HEK293 (cell line): ENCODE measurements around the gene HDGF.
A peak's percentile ranks its signal among the peaks of the same experiment; 100 is the strongest.

Experiments
- BCL6B ChIP-seq: fragments of 450-650 bp; formaldehyde crosslinking; IDR thresholded peaks from 2 replicates; pipeline ENCODE4 v1.5.1; 2017; ENCODE audit warnings: missing biosample characterization, missing genetic modification characterization
- KLF16 ChIP-seq: fragments of 450-650 bp; formaldehyde crosslinking; IDR thresholded peaks from 2 replicates; pipeline ENCODE4 v1.5.1; 2017; ENCODE audit warnings: missing biosample characterization, missing genetic modification characterization
- KLF8 ChIP-seq: fragments of 450-650 bp; formaldehyde crosslinking; IDR thresholded peaks from 2 replicates; pipeline ENCODE4 v1.5.1; 2016; ENCODE audit warnings: missing biosample characterization, missing genetic modification characterization
- KLF9 ChIP-seq: fragments of 450-650 bp; formaldehyde crosslinking; IDR thresholded peaks from 2 replicates; pipeline ENCODE4 v1.5.1; 2016; ENCODE audit warnings: missing biosample characterization, missing genetic modification characterization, low read depth
- PRDM1 ChIP-seq: fragments of 450-650 bp; formaldehyde crosslinking; IDR thresholded peaks from 2 replicates; pipeline ENCODE4; 2016; ENCODE audit warnings: missing biosample characterization, missing genetic modification characterization
- REPIN1 ChIP-seq: fragments of 450-650 bp; formaldehyde crosslinking; IDR thresholded peaks from 2 replicates; pipeline ENCODE4 v1.5.1; 2017; ENCODE audit warnings: missing biosample characterization, missing genetic modification characterization, low read depth
- YY2 ChIP-seq: fragments of 450-650 bp; formaldehyde crosslinking; IDR thresholded peaks from 2 replicates; pipeline ENCODE4 v1.5.1; 2016; ENCODE audit warnings: missing biosample characterization, missing genetic modification characterization
- ZBTB11 ChIP-seq: fragments of 450-650 bp; formaldehyde crosslinking; conservative IDR thresholded peaks from 2 replicates; pipeline ENCODE4 v1.5.1; 2016; ENCODE audit warnings: low read depth, missing biosample characterization, missing genetic modification characterization
- ZBTB20 ChIP-seq: fragments of 450-650 bp; formaldehyde crosslinking; IDR thresholded peaks from 2 replicates; pipeline ENCODE4 v1.5.1; 2016; ENCODE audit warnings: missing biosample characterization, missing genetic modification characterization
- ZBTB49 ChIP-seq: fragments of 450-650 bp; formaldehyde crosslinking; IDR thresholded peaks from 2 replicates; pipeline ENCODE4 v1.5.1; 2016; ENCODE audit warnings: missing biosample characterization, missing genetic modification characterization, low read depth
- ZFP3 ChIP-seq: fragments of 450-650 bp; formaldehyde crosslinking; IDR thresholded peaks from 2 replicates; pipeline ENCODE4 v1.5.1; 2016; ENCODE audit warnings: low read depth, missing biosample characterization, missing genetic modification characterization
- ZFP69B ChIP-seq: fragments of 450-650 bp; formaldehyde crosslinking; IDR thresholded peaks from 2 replicates; pipeline ENCODE4 v1.5.1; 2016; ENCODE audit warnings: missing biosample characterization, missing genetic modification characterization
- ZNF18 ChIP-seq: fragments of 450-650 bp; formaldehyde crosslinking; IDR thresholded peaks from 2 replicates; pipeline ENCODE4 v1.5.1; 2016; ENCODE audit warnings: missing biosample characterization, missing genetic modification characterization
- ZNF2 ChIP-seq: fragments of 450-650 bp; formaldehyde crosslinking; IDR thresholded peaks from 2 replicates; pipeline ENCODE4 v1.5.1; 2016; ENCODE audit warnings: missing biosample characterization, missing genetic modification characterization
- ZNF214 ChIP-seq: fragments of 450-650 bp; formaldehyde crosslinking; IDR thresholded peaks from 2 replicates; pipeline ENCODE4 v1.5.1; 2017; ENCODE audit warnings: missing biosample characterization, mild to moderate bottlenecking, missing genetic modification characterization, borderline replicate concordance
- ZNF24 ChIP-seq: fragments of 450-650 bp; formaldehyde crosslinking; IDR thresholded peaks from 2 replicates; pipeline ENCODE4 v1.5.1; 2016; ENCODE audit warnings: missing biosample characterization, missing genetic modification characterization
- ZNF423 ChIP-seq: fragments of 450-650 bp; formaldehyde crosslinking; IDR thresholded peaks from 2 replicates; pipeline ENCODE4 v1.5.1; 2016; ENCODE audit warnings: missing biosample characterization, missing genetic modification characterization
- ZNF558 ChIP-seq: fragments of 450-650 bp; formaldehyde crosslinking; IDR thresholded peaks from 2 replicates; pipeline ENCODE4 v1.5.1; 2016; ENCODE audit warnings: missing biosample characterization, missing genetic modification characterization
- ZNF623 ChIP-seq: fragments of 450-650 bp; formaldehyde crosslinking; IDR thresholded peaks from 2 replicates; pipeline ENCODE4 v1.5.1; 2016; ENCODE audit warnings: missing biosample characterization, missing genetic modification characterization
- ZNF624 ChIP-seq: fragments of 450-650 bp; formaldehyde crosslinking; IDR thresholded peaks from 2 replicates; pipeline ENCODE4 v1.5.1; 2017; ENCODE audit warnings: missing biosample characterization, missing genetic modification characterization
- ZNF629 ChIP-seq: fragments of 450-650 bp; formaldehyde crosslinking; IDR thresholded peaks from 2 replicates; pipeline ENCODE4 v1.5.1; 2017; ENCODE audit warnings: missing biosample characterization, missing genetic modification characterization
- ZNF645 ChIP-seq: fragments of 450-650 bp; formaldehyde crosslinking; IDR thresholded peaks from 2 replicates; pipeline ENCODE4; 2016; ENCODE audit warnings: missing biosample characterization, missing genetic modification characterization
- ZNF658 ChIP-seq: fragments of 450-650 bp; formaldehyde crosslinking; IDR thresholded peaks from 2 replicates; pipeline ENCODE4; 2016; ENCODE audit warnings: missing biosample characterization, missing genetic modification characterization
- ZNF692 ChIP-seq: fragments of 450-650 bp; formaldehyde crosslinking; IDR thresholded peaks from 2 replicates; pipeline ENCODE4 v1.5.1; 2016; ENCODE audit warnings: missing biosample characterization, missing genetic modification characterization
- ZNF785 ChIP-seq: fragments of 450-650 bp; formaldehyde crosslinking; IDR thresholded peaks from 2 replicates; pipeline ENCODE4 v1.5.1; 2016; ENCODE audit warnings: missing biosample characterization, missing genetic modification characterization
- ZSCAN4 ChIP-seq: fragments of 450-650 bp; formaldehyde crosslinking; IDR thresholded peaks from 2 replicates; pipeline ENCODE4 v1.5.1; 2017; ENCODE audit warnings: missing biosample characterization, missing genetic modification characterization

HDGF gene

GRCh38 chr1:156726549-156727226 lies 24.8 kb downstream of the HDGF start (continued):
- TF ChIP-seq BCL6B (tag by site-specific recombination) (no peak), ZNF623 (tag by site-specific recombination) (peak; percentile 15; the same call in 1 of the 2 replicates), ZNF624 (tag by site-specific recombination) (no peak), ZNF214 (tag by site-specific recombination) (no peak), ZBTB49 (tag by site-specific recombination) (no peak), ZNF645 (tag by site-specific recombination) (no peak), REPIN1 (tag by site-specific recombination) (no peak), ZNF18 (no peak), ZSCAN4 (tag by site-specific recombination) (no peak), ZNF423 (tag by site-specific recombination) (no peak), ZNF658 (tag by site-specific recombination) (no peak), ZNF558 (no peak), KLF16 (tag by site-specific recombination) (peak; percentile 72; the same call in 1 of the 2 replicates), ZNF2 (tag by site-specific recombination) (peak; percentile 89), PRDM1 (tag by site-specific recombination) (peak; percentile 62), ZFP3 (tag by site-specific recombination) (no peak), ZNF629 (tag by site-specific recombination) (peak; percentile 61; the same call in 1 of the 2 replicates), ZNF692 (tag by site-specific recombination) (peak; percentile 52; the same call in 1 of the 2 replicates), ZBTB11 (tag by site-specific recombination) (peak; percentile 34), KLF8 (tag by site-specific recombination) (peak; percentile 74), ZFP69B (no peak; the same call in 1 of the 2 replicates), YY2 (tag by site-specific recombination) (no peak), KLF9 (tag by site-specific recombination) (peak; percentile 53; the same call in 1 of the 2 replicates), ZBTB20 (tag by site-specific recombination) (peak; percentile 18; the same call in 1 of the 2 replicates), ZNF785 (tag by site-specific recombination) (no peak), ZNF24 (tag by site-specific recombination) (0 out of 2 replicates have a peak, but pooled peaks have one; percentile 42)
